Natural killer cell (primary cell): Measurements from ENCODE around the gene NFXL1. TPM values are rescaled to one million over a fixed set of nuclear protein-coding genes. Genes with fewer than 3 reads are reported as not detected.
A peak's percentile ranks its signal among the peaks of the same experiment; 100 is the strongest.

Experiments used
- ATAC-seq, 3 donors: fragments of 150-1000 bp in 2 of 3; fragments of 200-7000 bp in 1 of 3; cut with Tn5 transposase; 1 replicate in 1 of 3; 2 replicates in 2 of 3; pipeline ENCODE4 v1.10.0; 2021; ENCODE audit warnings: mild to moderate bottlenecking in 2 of 3, moderate library complexity in 2 of 3
- DNase-seq, 2 donors: peaks; one replicate each; pipeline versions ENCODE4 v3.0.0 to v3.0.0-alpha.2; 2013 to 2021; ENCODE audit warnings: mixed read lengths in 1 of 2
- H3K27ac ChIP-seq: one replicate; pipeline ENCODE4 v1.5.1; 2013; ENCODE audit warnings: mild to moderate bottlenecking, low read length
- H3K27me3 ChIP-seq: one replicate; pipeline ENCODE4 v1.6.1; 2013; ENCODE audit warnings: low read length; ENCODE audit not compliant: control insufficient read depth, insufficient read depth
- H3K36me3 ChIP-seq: one replicate; pipeline ENCODE4 v1.6.1; 2013; ENCODE audit warnings: low read length; ENCODE audit not compliant: control insufficient read depth, insufficient read depth
- H3K4me1 ChIP-seq: one replicate; pipeline ENCODE4 v1.6.1; 2013; ENCODE audit warnings: low read length; ENCODE audit not compliant: control insufficient read depth, insufficient read depth
- H3K4me3 ChIP-seq: one replicate; pipeline ENCODE4 v1.5.1; 2013; ENCODE audit warnings: low read length
- H3K9me3 ChIP-seq: one replicate; pipeline ENCODE4 v1.6.1; 2013; ENCODE audit warnings: low read length; ENCODE audit not compliant: control insufficient read depth, insufficient read depth
- H3K27ac Mint-ChIP-seq, 2 donors: one replicate each; pipeline ENCODE4 v1.8.0; 2022; ENCODE audit warnings: mild to moderate bottlenecking in 2 of 2, mixed read lengths in 2 of 2, moderate library complexity in 1 of 2
- H3K27me3 Mint-ChIP-seq, 2 donors: one replicate each; pipeline ENCODE4 v1.8.0; 2022; ENCODE audit warnings: low read depth in 2 of 2, mixed read lengths in 2 of 2
- H3K36me3 Mint-ChIP-seq: one replicate; pipeline ENCODE4 v1.8.0; 2022; ENCODE audit warnings: mixed read lengths
- H3K4me1 Mint-ChIP-seq, 2 donors: one replicate each; pipeline ENCODE4 v1.8.0; 2022; ENCODE audit warnings: mixed read lengths in 2 of 2
- H3K4me3 Mint-ChIP-seq: one replicate; pipeline ENCODE4 v1.8.0; 2022; ENCODE audit warnings: mild to moderate bottlenecking, moderate library complexity, mixed read lengths
- H3K9me3 Mint-ChIP-seq, 2 donors: one replicate each; pipeline ENCODE4 v1.8.0; 2022; ENCODE audit warnings: mixed read lengths in 2 of 2
- WGBS: methylation state at CpG from one replicate; pipeline ENCODE4 v1.1.7; 2013; ENCODE audit warnings: missing lambda C conversion rate; ENCODE audit not compliant: insufficient coverage; 5-methylcytosine and 5-hydroxymethylcytosine counted together
- intact Hi-C: fragments of 100-400 bp; cut with micrococcal nuclease; formaldehyde crosslinking; loops from one replicate; pipeline ENCODE4 v1.14.2; 2022
- total RNA-seq, 4 donors: library from RNA; stranded (reverse); fragments of 120-200 nt in 1 of 4; gene quantifications; one replicate each; pipeline versions ENCODE4 v1.2.3 to v1.2.4, GENCODE V29; 2013 to 2022
- TF ChIP-seq, protein P1 (sequence below): fragments of 200-600 bp; IDR thresholded peaks from one replicate; pipeline ENCODE4 v1.8.0; 2022; ENCODE audit warnings: antibody characterized with exemption

NFXL1 gene
- total RNA-seq, 3 donors from 2014 or later (not counting 1 experiment from before 2014, with no cell fraction given): 6.5 to 11.4 (median 9.9) TPM

DNA sequence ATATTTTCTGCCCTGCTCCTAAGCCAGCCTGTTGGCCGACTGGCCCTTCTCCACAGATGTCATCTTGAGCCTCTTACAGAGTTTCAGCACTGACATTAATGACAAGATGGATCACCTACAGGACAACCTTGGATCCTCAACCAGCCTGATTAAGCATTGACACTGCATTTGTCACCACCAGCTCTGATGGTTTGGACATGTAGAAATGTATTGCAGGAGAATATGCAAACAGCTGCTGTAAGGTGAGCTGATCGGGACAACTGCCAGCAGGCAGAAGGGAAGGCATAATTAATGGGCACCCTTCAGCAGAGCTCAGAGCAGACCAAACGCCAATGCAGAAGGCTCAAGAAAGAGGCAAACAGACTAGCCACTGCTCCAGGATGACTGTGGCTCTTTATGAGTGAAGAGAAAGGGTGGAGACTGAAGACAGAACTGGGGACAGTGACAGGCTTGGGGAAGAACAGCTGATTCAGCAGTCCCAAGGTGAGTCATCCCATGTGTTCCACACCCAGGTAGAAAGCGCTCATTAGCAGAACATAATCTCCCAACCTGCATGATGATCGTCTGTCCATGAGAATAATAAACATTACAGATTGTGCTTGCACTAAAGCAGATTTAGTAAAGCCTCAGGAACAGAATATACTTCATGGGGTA lies 83.2 kb downstream of the NFXL1 start:
- intact Hi-C loops: no loop called here
- peak overlapping the region in 1 of 2 donors; percentile 71 for H3K27ac Mint-ChIP-seq
- WGBS: 79% methylated on average over 5 of the region's 5 CpGs
- H3K36me3 Mint-ChIP-seq: no peaks in the 10 kb centered on the region
- Histone ChIP-seq H3K4me1 (peaks cover 26% of the 10 kb centered on the region), H3K36me3 (no peaks in the 10 kb centered on the region), H3K27me3 (peaks cover 7% of the 10 kb centered on the region), H3K9me3 (no peaks in the 10 kb centered on the region), H3K27ac (no peak overlapping the region), H3K4me3 (no peak overlapping the region)
- H3K4me3 Mint-ChIP-seq: no peak overlapping the region
- peaks cover 14 to 27% of the 10 kb centered on the region in 2 donors for H3K27me3 Mint-ChIP-seq
- TF ChIP-seq, protein P1, sequence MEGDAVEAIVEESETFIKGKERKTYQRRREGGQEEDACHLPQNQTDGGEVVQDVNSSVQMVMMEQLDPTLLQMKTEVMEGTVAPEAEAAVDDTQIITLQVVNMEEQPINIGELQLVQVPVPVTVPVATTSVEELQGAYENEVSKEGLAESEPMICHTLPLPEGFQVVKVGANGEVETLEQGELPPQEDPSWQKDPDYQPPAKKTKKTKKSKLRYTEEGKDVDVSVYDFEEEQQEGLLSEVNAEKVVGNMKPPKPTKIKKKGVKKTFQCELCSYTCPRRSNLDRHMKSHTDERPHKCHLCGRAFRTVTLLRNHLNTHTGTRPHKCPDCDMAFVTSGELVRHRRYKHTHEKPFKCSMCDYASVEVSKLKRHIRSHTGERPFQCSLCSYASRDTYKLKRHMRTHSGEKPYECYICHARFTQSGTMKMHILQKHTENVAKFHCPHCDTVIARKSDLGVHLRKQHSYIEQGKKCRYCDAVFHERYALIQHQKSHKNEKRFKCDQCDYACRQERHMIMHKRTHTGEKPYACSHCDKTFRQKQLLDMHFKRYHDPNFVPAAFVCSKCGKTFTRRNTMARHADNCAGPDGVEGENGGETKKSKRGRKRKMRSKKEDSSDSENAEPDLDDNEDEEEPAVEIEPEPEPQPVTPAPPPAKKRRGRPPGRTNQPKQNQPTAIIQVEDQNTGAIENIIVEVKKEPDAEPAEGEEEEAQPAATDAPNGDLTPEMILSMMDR: no peak
- peaks cover 34 to 50% of the 10 kb centered on the region in 2 donors for H3K4me1 Mint-ChIP-seq
- DNase-seq (no peak), ATAC-seq (no peak)
- H3K9me3 Mint-ChIP-seq: no peaks in the 10 kb centered on the region

DNA sequence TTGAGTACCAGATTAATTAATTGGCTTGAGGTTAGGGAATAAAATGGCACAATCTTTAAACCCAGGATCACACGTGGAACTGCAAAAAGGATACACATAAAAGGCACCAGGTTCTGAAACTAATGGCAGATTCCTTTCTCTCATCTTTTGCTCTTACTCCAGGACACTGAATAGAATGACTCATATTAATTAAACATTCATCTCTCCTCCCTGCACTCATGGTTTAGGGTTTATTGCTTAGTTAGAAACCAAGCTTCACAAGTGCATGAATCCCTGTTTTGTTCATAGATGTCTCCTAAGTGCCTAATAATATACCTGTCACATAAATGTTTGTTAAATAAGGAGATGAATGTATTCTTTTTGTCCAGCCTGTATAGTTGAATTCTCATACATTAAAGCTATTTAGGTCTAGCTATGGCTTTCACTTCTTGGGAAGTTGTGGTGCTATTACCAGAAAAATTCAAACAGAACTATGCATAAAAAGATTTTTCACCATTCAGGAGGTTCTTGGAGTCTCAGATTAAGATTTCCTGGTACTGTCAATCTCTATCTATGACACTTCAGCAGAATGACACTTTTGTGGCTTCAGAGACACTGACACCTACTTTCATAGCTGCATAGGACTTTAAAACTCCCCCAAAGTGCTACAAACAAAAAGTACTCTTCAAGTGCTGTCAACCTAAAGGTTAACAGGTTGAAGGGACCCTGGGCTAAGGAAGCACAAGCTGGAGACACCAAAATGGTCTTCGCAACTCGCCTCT lies 83.9 kb downstream of the NFXL1 start:
- ATAC-seq (peak; percentile 63 to 86 (median 83)), DNase-seq (no peak)
- Mint-ChIP-seq H3K27me3 (peaks cover 14 to 27% of the 10 kb centered on the region in 2 donors), H3K36me3 (no peaks in the 10 kb centered on the region), H3K27ac (peak overlapping the region in 1 of 2 donors; percentile 71), H3K4me1 (peaks cover 27 to 44% of the 10 kb centered on the region in 2 donors), H3K4me3 (no peak overlapping the region), H3K9me3 (no peaks in the 10 kb centered on the region)
- intact Hi-C loops: no loop called here
- no peak overlapping the region for H3K4me3 ChIP-seq
- WGBS: 75% methylated on average over 3 of the region's 3 CpGs
- peaks cover 20% of the 10 kb centered on the region for H3K4me1 ChIP-seq
- peaks cover 3% of the 10 kb centered on the region for H3K27me3 ChIP-seq
- TF ChIP-seq, protein P1: no peak
- H3K9me3 ChIP-seq: no peaks in the 10 kb centered on the region
- H3K27ac ChIP-seq: no peak overlapping the region
- H3K36me3 ChIP-seq: no peaks in the 10 kb centered on the region

DNA sequence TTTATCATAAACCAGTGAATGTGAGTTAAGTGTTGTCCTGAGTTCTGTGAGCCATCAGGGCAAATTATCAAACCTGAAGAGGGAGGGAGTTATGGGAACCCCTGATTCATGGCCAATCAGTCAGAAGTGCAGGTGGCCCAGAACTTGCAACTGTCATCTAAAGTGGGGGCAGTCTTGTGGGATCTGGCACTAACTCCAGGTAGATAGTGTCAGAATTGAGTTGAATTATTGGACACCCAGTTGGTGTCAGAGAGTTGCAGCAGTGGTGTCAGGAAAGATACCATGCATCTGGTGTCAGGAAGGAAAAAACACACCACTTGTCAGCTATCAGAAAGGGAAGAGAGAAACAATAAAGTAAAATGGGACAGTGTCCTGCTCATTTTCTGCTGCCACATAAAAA lies 84.9 kb downstream of the NFXL1 start:
- Histone ChIP-seq H3K4me1 (peaks cover 18% of the 10 kb centered on the region), H3K9me3 (no peaks in the 10 kb centered on the region), H3K4me3 (no peak overlapping the region), H3K27me3 (no peaks in the 10 kb centered on the region), H3K27ac (no peak overlapping the region), H3K36me3 (no peaks in the 10 kb centered on the region)
- Mint-ChIP-seq H3K27me3 (peaks cover 14 to 19% of the 10 kb centered on the region in 2 donors), H3K27ac (no peak overlapping the region), H3K4me3 (no peak overlapping the region), H3K36me3 (no peaks in the 10 kb centered on the region), H3K9me3 (no peaks in the 10 kb centered on the region), H3K4me1 (peaks cover 23 to 38% of the 10 kb centered on the region in 2 donors)
- no peak for ATAC-seq
- TF ChIP-seq, protein P1: no peak
- intact Hi-C loops: no loop called here
- DNase-seq: no peak
